NK-92 (cell line): ENCODE data around the gene BRD2.

Experiments used
- DNase-seq: peaks from one replicate; lab custom pipeline; 2025; ENCODE audit not compliant: unreplicated experiment; lab: John Stamatoyannopoulos, UW

Gene BRD2

DNA sequence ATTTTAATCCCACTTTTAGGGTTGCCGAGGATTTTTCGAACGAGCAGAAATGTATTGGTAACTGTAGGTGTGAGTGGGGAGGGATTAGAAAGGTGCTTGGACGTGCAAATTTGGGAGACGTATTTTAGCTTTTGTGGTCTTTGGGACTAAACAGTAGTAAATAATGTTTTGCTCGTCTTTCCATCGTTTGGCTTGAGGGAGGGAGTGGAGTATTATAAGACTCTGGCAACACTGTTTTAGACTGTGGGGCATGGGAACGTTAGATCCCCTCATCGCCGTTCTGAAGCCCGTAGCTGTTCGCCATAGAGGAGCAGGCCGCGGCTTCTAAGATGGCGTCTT is 2.8 kb downstream of the BRD2 start:
- no peak for DNase-seq

DNA sequence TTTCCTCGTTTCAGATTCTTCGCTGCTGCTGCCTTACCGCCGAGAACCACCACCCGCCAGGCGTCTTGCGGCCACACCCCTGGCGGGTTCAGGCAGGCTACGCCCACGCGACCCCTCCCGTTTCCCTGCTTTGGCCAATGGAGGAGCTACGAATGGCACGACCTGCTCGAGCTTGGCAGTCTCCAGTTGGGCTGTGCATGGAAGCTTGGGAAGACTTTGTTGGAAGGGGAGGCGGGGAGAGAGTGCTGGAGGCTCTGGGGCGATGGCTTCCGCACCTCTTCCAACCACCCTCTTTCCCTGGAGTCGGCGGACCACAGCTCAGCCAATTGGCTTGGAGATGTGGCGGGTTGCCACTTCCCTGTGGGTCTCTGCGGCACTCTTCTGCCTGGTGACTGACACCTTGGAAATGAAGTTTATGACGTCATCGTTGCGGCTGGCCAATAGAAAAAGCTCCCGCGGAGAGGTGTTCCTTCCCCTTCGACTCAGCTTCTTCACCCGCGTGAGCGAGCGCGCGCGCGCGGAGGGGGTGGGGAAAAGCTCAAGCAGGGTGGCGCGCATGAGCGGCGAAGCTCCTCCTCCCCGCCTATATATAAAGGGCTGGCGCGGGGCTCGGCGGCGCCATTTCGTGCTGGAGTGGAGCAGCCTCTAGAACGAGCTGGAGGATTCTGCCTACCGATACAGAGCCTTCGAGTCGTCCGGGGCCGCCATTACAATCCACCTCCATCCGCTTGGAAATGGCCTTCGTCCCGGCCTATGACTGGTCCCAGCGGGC is 3.4 kb downstream of the BRD2 start:
- DNase-seq, result peak; percentile 98

DNA sequence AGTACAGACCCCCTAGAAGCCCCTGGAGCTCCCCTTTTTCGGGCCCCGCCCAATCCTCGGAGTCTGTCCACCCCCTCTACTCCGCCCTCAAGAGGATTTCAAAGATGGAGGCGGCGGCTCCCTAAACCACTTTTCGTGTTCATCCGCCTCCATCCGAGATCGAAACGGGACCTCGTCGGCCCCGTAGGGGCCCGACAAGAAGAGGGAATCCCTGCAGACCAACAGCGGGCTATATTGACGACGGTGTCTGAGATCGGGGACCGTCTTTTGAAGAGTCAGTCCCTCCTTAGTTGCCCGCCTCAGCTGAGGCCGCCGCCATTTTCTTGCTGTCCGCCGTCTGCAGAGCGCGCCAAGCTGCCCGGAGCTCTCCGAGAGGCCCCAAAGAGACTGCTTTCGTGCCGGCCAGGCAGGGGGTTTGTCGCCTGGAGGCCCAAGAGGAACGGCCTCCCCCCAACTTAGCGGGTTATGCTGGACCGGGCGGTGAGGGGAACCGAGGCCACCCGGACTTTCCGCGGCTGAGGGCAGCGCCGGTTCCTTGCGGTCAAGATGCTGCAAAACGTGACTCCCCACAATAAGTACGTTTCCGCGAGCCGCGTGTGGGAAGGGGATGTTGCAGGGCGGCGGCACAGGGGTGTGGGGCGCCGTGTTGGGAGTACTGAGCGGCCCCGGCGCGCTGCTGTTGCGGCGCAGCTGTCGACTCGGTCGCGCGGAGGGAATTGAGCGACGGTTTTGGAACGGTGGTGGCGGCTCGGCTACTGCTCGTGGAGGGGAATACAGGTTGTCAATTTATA is 4.2 kb downstream of the BRD2 start:
- no peak for DNase-seq

- DNase-seq, result no peak
Observed at GRCh38 chr6:32973144-32974015, 5.0 kb downstream of the BRD2 start.

GRCh38 chr6:32974016-32974333 is 5.6 kb downstream of the BRD2 start:
- no peak for DNase-seq

DNA sequence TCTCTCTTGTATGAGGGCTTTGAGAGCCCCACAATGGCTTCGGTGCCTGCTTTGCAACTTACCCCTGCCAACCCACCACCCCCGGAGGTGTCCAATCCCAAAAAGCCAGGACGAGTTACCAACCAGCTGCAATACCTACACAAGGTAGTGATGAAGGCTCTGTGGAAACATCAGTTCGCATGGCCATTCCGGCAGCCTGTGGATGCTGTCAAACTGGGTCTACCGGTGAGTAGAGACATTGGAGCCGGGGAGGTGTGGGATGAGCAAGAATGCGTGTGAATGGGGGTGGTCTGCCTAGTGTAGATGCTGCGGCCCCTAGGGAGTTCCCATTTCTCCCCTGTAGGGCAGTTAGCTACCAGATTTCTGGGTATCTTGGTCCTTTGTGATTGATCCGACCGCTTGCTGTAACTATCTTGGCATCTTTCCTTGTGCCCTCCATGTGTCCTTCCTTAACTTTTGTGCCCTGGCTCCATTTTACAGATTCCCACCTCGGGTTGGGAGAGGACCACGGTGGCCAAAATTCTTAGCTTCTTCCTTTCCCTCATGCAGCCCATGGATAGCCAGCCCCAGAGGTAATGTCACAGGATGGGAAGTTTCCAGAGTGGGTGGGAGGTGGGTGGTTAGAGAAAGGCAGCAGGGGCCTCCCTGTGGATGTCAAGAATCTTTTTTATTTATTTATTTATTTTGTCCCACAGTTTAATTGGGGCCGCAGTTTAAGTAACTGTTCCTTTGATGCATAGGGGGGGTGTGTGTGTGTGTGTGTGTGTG is 6.3 kb downstream of the BRD2 start:
- DNase-seq, result no peak

GRCh38 chr6:32975886-32976285 is 7.5 kb downstream of the BRD2 start:
- DNase-seq, result no peak

- no peak for DNase-seq
Observed at GRCh38 chr6:32976334-32977069, 8.1 kb downstream of the BRD2 start.

- DNase-seq, result no peak
Observed at GRCh38 chr6:32977272-32977952, 9.0 kb downstream of the BRD2 start.

- no peak for DNase-seq
Observed at GRCh38 chr6:32977953-32978324, 9.5 kb downstream of the BRD2 start.

DNA sequence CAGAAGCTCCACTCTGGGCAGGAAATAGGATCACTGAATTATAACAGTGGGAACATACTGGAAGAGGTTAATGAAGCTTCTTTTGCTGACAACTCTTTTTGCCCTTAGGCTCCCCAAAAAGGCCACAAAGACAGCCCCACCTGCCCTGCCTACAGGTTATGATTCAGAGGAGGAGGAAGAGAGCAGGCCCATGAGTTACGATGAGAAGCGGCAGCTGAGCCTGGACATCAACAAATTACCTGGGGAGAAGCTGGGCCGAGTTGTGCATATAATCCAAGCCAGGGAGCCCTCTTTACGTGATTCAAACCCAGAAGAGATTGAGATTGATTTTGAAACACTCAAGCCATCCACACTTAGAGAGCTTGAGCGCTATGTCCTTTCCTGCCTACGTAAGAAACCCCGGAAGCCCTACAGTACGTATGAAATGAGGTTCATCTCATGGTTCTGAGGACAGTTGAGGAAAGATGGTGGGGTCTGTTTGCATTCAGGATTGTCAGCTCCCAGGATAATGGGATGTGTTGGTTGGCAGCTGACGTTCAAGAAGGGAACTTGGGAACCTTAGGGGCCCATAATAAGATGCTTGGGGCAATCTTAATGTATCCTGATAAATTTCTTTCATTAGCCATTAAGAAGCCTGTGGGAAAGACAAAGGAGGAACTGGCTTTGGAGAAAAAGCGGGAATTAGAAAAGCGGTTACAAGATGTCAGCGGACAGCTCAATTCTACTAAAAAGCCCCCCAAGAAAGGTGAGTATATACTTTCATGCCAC is 11.5 kb downstream of the BRD2 start:
- DNase-seq, result no peak

DNA sequence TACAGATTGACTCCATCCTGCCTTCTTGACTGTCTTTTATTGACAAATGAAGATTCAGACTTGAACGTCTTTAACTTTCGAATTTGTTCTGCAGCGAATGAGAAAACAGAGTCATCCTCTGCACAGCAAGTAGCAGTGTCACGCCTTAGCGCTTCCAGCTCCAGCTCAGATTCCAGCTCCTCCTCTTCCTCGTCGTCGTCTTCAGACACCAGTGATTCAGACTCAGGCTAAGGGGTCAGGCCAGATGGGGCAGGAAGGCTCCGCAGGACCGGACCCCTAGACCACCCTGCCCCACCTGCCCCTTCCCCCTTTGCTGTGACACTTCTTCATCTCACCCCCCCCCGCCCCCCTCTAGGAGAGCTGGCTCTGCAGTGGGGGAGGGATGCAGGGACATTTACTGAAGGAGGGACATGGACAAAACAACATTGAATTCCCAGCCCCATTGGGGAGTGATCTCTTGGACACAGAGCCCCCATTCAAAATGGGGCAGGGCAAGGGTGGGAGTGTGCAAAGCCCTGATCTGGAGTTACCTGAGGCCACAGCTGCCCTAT is 12.2 kb downstream of the BRD2 start:
- no peak for DNase-seq

DNA sequence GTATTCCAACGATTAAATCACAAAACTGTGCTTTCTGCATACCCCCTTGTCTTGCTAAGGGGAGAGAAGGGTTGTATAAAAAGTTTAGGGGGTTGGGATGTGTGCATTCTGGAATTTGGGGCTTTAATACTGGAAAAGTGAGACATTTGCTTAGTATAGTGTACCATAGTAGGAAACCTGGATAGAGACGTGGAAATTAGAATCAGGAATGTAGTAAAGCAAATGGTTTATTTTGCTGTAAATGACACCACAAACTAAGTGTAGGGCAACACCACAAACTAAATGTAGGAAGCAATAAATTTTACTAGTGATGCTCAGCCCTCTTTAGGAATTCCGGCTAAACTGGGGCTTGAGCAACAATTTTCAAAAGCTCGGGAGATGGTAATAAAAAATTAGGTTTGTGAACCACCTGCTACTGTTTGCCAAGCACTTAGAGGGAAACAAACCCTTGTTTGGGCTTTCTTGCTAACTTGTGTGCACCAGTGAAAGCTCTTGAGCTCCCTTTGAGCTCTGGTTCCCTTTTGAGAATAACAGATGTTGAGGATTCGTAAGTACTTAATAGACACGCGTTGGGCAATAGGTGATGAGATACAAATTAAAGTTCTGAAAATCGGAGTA is 13.8 kb downstream of the BRD2 start:
- DNase-seq, result no peak

DNA sequence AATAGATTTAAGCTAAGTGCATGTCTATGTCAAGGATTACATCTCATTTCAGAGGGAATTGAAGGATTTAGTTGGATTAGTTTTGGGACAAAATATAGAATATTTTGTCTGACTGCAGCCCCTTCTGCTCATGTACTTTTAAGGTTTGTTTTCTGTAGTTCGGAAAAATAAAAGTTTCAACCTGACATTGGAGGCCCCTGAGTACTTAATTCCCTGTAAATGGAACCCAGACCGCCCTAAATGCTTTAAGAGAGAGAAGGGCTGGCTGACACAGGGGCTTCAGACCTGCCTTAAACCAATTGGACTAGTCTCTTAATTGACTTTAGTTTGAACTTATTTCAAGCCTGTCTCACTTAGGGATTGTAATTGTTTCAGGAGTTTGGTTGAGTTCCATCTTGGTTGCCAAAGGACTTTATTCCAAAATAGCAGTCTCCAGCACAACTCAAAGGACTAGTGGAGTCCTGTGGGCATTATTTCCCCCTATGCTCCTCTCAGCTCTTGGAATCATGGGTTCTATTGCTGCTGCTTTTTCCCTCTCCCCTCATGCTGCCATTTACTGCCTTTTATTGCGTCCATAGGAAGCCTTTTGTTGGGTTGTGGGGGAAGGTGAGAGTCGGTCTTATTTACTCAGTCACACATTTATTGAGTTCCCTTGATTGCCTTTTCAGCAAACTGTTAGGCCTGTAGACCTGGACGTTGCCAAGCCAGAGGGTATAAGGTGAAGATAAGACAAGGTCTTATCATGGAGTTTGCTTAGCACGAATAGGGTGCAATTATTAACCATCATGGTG is 14.5 kb downstream of the BRD2 start:
- DNase-seq, result no peak

- DNase-seq, result no peak
Observed at GRCh38 chr6:32983493-32983848, 15.1 kb downstream of the BRD2 start.

- DNase-seq, result no peak
Observed at GRCh38 chr6:32983964-32984621, 15.7 kb downstream of the BRD2 start.
